Trophoblast cell (in vitro differentiated cells and primary cell): ENCODE measurements around the gene PEX11A.
A peak's percentile ranks its signal among the peaks of the same experiment; 100 is the strongest.

Experiments
- DNase-seq, 2 donors: peaks; one replicate each; pipeline ENCODE4 v3.0.0-alpha.2; 2016
- H2AFZ ChIP-seq: 2 replicates; pipeline ENCODE4 v1.6.1; 2013; ENCODE audit warnings: low read length, moderate library complexity, mild to moderate bottlenecking; ENCODE audit not compliant: insufficient read depth, poor library complexity
- H2AK5ac ChIP-seq: 2 replicates; pipeline ENCODE4 v1.6.1; 2013; ENCODE audit warnings: mild to moderate bottlenecking, low read length
- H2BK120ac ChIP-seq: 2 replicates; pipeline ENCODE4 v1.6.1; 2013; ENCODE audit warnings: low read length, mild to moderate bottlenecking, moderate library complexity; ENCODE audit not compliant: insufficient read depth, poor library complexity
- H2BK12ac ChIP-seq: 2 replicates; pipeline ENCODE4 v1.6.1; 2013; ENCODE audit warnings: mild to moderate bottlenecking, low read length, moderate library complexity
- H2BK5ac ChIP-seq: 2 replicates; pipeline ENCODE4 v1.6.1; 2013; ENCODE audit warnings: low read length, low read depth, moderate library complexity, mild to moderate bottlenecking; ENCODE audit not compliant: poor library complexity
- H3K14ac ChIP-seq: 2 replicates; pipeline ENCODE4 v1.6.1; 2013; ENCODE audit warnings: mild to moderate bottlenecking, low read length
- H3K18ac ChIP-seq: 2 replicates; pipeline ENCODE4 v1.6.1; 2013; ENCODE audit warnings: mild to moderate bottlenecking, low read length
- H3K23ac ChIP-seq: 2 replicates; pipeline ENCODE4 v1.6.1; 2013; ENCODE audit warnings: low read length
- H3K27ac ChIP-seq: 2 replicates; pipeline ENCODE4 v1.5.1; 2013; ENCODE audit warnings: low read depth, mild to moderate bottlenecking, inconsistent platforms, low read length, moderate library complexity
- H3K27me3 ChIP-seq: 2 replicates; pipeline ENCODE4 v1.6.1; 2013; ENCODE audit warnings: inconsistent platforms, mild to moderate bottlenecking, low read length, moderate library complexity; ENCODE audit not compliant: insufficient read depth
- H3K36me3 ChIP-seq, 2 experiments: 1 replicate in 1 of 2; 2 replicates in 1 of 2; pipeline ENCODE4 v1.6.1; 2013; ENCODE audit warnings: low read length in 2 of 2, mild to moderate bottlenecking in 2 of 2, moderate library complexity in 1 of 2; ENCODE audit not compliant: insufficient read depth in 2 of 2, control insufficient read depth in 1 of 2
- H3K4ac ChIP-seq: 2 replicates; pipeline ENCODE4 v1.6.1; 2013; ENCODE audit warnings: low read depth, mild to moderate bottlenecking, low read length, moderate library complexity
- H3K4me1 ChIP-seq, 2 experiments: 1 replicate in 1 of 2; 2 replicates in 1 of 2; pipeline ENCODE4 v1.6.1; 2013; ENCODE audit warnings: low read length in 2 of 2, mild to moderate bottlenecking in 2 of 2, moderate library complexity in 1 of 2; ENCODE audit not compliant: insufficient read depth in 2 of 2, control insufficient read depth in 1 of 2
- H3K4me2 ChIP-seq: 2 replicates; pipeline ENCODE4 v1.6.1; 2013; ENCODE audit warnings: inconsistent platforms, mild to moderate bottlenecking, low read length, moderate library complexity
- H3K4me3 ChIP-seq: 2 replicates; pipeline ENCODE4 v1.5.1; 2013; ENCODE audit warnings: mild to moderate bottlenecking, low read depth, low read length, inconsistent platforms
- H3K79me1 ChIP-seq: one replicate; pipeline ENCODE4 v1.6.1; 2013; ENCODE audit warnings: low read length
- H3K79me2 ChIP-seq: 2 replicates; pipeline ENCODE4 v1.6.1; 2013; ENCODE audit warnings: low read length, mild to moderate bottlenecking; ENCODE audit not compliant: control insufficient read depth, insufficient read depth, poor library complexity
- H3K9ac ChIP-seq: 2 replicates; pipeline ENCODE4 v1.6.1; 2013; ENCODE audit warnings: mild to moderate bottlenecking, low read length
- H3K9me3 ChIP-seq: 2 replicates; pipeline ENCODE4 v1.6.1; 2013; ENCODE audit warnings: low read depth, mild to moderate bottlenecking, control low read depth, inconsistent platforms, low read length; ENCODE audit not compliant: insufficient read depth
- H4K12ac ChIP-seq: 2 replicates; pipeline ENCODE4 v1.6.1; 2013; ENCODE audit warnings: low read depth, mild to moderate bottlenecking, low read length, moderate library complexity
- H4K8ac ChIP-seq: 2 replicates; pipeline ENCODE4 v1.6.1; 2013; ENCODE audit warnings: low read depth, mild to moderate bottlenecking, low read length, moderate library complexity
- H4K91ac ChIP-seq: one replicate; pipeline ENCODE4 v1.6.1; 2013; ENCODE audit warnings: low read depth, mild to moderate bottlenecking, low read length, moderate library complexity
- WGBS: extraction: QIAGEN DNeasy Blood & Tissue Kit; methylation state at CpG from one replicate; pipeline ENCODE4 v1.1.7; 2013; ENCODE audit warnings: missing lambda C conversion rate; ENCODE audit not compliant: insufficient read length, insufficient coverage; ENCODE audit errors: extremely low coverage; 5-methylcytosine and 5-hydroxymethylcytosine counted together

The PEX11A gene

DNA sequence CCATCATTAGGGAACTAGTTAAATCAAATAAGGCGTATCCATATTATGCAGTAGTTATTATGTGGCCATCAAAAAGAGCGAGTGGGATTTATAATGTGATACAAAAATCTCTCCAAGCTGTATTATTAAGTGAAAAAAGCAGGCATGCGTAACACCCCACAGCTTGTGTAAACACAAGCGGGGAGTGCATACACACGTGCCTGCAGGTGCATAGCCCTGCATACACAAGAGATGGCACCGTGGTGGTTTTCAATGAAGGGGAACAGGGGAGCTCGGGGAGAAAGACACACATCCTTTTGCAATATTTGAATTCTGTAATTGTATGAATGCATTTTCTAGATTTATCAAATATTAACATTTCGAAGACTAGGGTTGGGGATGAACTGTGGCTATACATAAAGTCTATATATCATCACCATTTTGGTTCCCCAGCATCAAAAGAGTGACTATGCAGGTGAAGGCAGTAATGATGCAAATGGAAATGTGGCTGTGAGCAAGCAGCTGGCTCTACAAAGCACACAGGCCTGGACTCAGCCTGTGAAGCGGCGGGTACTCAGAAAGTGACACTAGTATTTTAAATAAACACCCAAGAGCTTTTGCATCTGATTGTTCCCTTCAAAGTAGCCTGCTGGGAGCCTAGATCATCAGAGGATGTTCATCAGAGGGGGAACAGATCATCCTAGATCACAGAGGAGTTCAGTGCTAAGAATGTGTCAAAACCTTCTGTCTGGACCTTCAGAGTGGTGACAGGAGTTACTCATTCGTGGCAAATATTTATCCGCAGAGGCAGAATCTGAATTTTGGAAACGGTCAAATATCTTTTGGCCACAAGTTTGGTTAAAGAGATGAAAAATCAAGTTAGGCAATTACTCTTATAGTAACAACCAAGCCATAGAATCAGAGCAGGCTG is 25.9 kb downstream of the PEX11A start:
- H3K79me1 ChIP-seq, result peaks cover 6% of the 10 kb centered on the region
- H3K79me2 ChIP-seq, result no peaks in the 10 kb centered on the region
- peaks cover 0 to 8% of the 10 kb centered on the region in 2 experiments for H3K4me1 ChIP-seq
- no peak overlapping the region for H3K18ac ChIP-seq
- peaks cover 9% of the 10 kb centered on the region for H3K27me3 ChIP-seq
- no peak overlapping the region for H2AK5ac ChIP-seq
- no peak overlapping the region for H3K9ac ChIP-seq
- no peak overlapping the region for H2BK5ac ChIP-seq
- no peak overlapping the region for H2AFZ ChIP-seq
- H3K4ac ChIP-seq, result no peak overlapping the region
- no peak overlapping the region for H2BK120ac ChIP-seq
- no peak overlapping the region for H4K8ac ChIP-seq
- no peak overlapping the region for H3K4me3 ChIP-seq
- H4K91ac ChIP-seq, result no peak overlapping the region
- H4K12ac ChIP-seq, result no peak overlapping the region
- H3K9me3 ChIP-seq, result no peaks in the 10 kb centered on the region
- H3K23ac ChIP-seq, result no peak overlapping the region
- H3K27ac ChIP-seq, result no peak overlapping the region
- no peak overlapping the region for H2BK12ac ChIP-seq
- no peaks in the 10 kb centered on the region for H3K36me3 ChIP-seq
- H3K14ac ChIP-seq, result no peak overlapping the region
- WGBS, result no CpG with 5 or more reads among the region's 13 CpGs
- no peak overlapping the region for H3K4me2 ChIP-seq
- no peak for DNase-seq

- Histone ChIP-seq H3K27me3 (peaks cover 9% of the 10 kb centered on the region), H4K8ac (peak overlapping the region; percentile 42), H3K23ac (no peak overlapping the region), H3K18ac (no peak overlapping the region), H3K9ac (no peak overlapping the region), H2BK5ac (no peak overlapping the region), H3K4ac (no peak overlapping the region), H3K79me2 (no peaks in the 10 kb centered on the region), H4K12ac (peak overlapping the region; percentile 41), H3K27ac (no peak overlapping the region), H3K9me3 (no peaks in the 10 kb centered on the region), H2BK12ac (no peak overlapping the region), H3K79me1 (peaks cover 6% of the 10 kb centered on the region), H3K4me3 (no peak overlapping the region), H3K36me3 (no peaks in the 10 kb centered on the region), H4K91ac (no peak overlapping the region), H3K14ac (no peak overlapping the region), H2AFZ (peak overlapping the region; percentile 10), H3K4me1 (peaks cover 0 to 8% of the 10 kb centered on the region in 2 experiments), H2BK120ac (no peak overlapping the region), H3K4me2 (no peak overlapping the region), H2AK5ac (no peak overlapping the region)
- DNase-seq, result peak; percentile 88 to 92
- WGBS, result no CpG with 5 or more reads among the region's 11 CpGs
These were observed 27.5 kb downstream of the PEX11A start for GRCh38 chr15:89662893-89663626.

GRCh38 chr15:89660556-89660955 is 30.0 kb downstream of the PEX11A start:
- no peak for DNase-seq
- H3K4me3 ChIP-seq, result no peak overlapping the region
- H2BK5ac ChIP-seq, result no peak overlapping the region
- no peak overlapping the region for H4K8ac ChIP-seq
- no peak overlapping the region for H3K18ac ChIP-seq
- no peak overlapping the region for H2AK5ac ChIP-seq
- WGBS, result no CpG with 5 or more reads among the region's 2 CpGs
- peaks cover 0 to 2% of the 10 kb centered on the region in 2 experiments for H3K4me1 ChIP-seq
- H3K36me3 ChIP-seq, result no peaks in the 10 kb centered on the region
- no peak overlapping the region for H3K9ac ChIP-seq
- peaks cover 3% of the 10 kb centered on the region for H3K79me1 ChIP-seq
- H3K14ac ChIP-seq, result no peak overlapping the region
- peaks cover 9% of the 10 kb centered on the region for H3K27me3 ChIP-seq
- H3K27ac ChIP-seq, result no peak overlapping the region
- H3K9me3 ChIP-seq, result no peaks in the 10 kb centered on the region
- no peak overlapping the region for H3K4ac ChIP-seq
- no peak overlapping the region for H2BK12ac ChIP-seq
- H3K23ac ChIP-seq, result no peak overlapping the region
- H4K91ac ChIP-seq, result no peak overlapping the region
- H4K12ac ChIP-seq, result no peak overlapping the region
- H3K79me2 ChIP-seq, result no peaks in the 10 kb centered on the region
- no peak overlapping the region for H3K4me2 ChIP-seq
- H2BK120ac ChIP-seq, result no peak overlapping the region
- no peak overlapping the region for H2AFZ ChIP-seq

DNA sequence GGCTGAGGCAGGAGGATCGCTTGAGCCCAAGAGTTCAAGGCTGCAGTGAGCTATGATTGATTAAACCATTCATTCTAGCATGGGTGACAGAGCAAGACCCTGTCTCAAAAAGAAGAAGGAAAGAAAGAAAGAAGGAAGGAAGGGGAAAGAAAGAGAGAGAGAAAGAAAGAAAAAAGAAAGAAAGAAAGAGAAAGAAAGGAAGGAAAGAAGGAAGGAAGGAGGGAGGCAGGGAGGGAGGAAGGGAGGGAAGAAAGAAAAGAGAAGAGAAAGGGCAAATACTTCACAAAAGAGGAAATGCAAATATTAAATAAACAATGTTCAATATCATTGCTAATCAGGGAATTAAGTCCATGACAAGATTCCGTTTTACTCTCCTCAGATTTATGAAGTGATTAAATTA is 31.3 kb downstream of the PEX11A start:
- Histone ChIP-seq H2AFZ (no peak overlapping the region), H3K9me3 (no peaks in the 10 kb centered on the region), H3K36me3 (no peaks in the 10 kb centered on the region), H3K14ac (no peak overlapping the region), H3K18ac (no peak overlapping the region), H3K4ac (no peak overlapping the region), H3K4me3 (no peak overlapping the region), H2BK5ac (no peak overlapping the region), H3K79me1 (peaks cover 9% of the 10 kb centered on the region), H3K4me2 (no peak overlapping the region), H3K27me3 (peaks cover 4% of the 10 kb centered on the region), H3K4me1 (peaks cover 4 to 7% of the 10 kb centered on the region in 2 experiments), H2BK120ac (no peak overlapping the region), H3K23ac (no peak overlapping the region), H4K12ac (no peak overlapping the region), H2BK12ac (no peak overlapping the region), H3K79me2 (peaks cover 6% of the 10 kb centered on the region), H3K9ac (no peak overlapping the region), H2AK5ac (no peak overlapping the region), H4K91ac (no peak overlapping the region), H4K8ac (no peak overlapping the region), H3K27ac (no peak overlapping the region)
- WGBS, result no CpG with 5 or more reads among the region's 2 CpGs
- no peak for DNase-seq
